Amniotic stem cell (primary cell): Measurements from ENCODE around the gene DAPK3.
"Not testable (repeated sequence)": the region's sequence is repeated elsewhere in the genome, so short reads cannot be mapped to it uniquely, and the experiment has no call there.

ENCODE experiments used
- DNase-seq: peaks from one replicate; lab custom pipeline; 2025; lab: John Stamatoyannopoulos, UW

DAPK3 gene

DNA sequence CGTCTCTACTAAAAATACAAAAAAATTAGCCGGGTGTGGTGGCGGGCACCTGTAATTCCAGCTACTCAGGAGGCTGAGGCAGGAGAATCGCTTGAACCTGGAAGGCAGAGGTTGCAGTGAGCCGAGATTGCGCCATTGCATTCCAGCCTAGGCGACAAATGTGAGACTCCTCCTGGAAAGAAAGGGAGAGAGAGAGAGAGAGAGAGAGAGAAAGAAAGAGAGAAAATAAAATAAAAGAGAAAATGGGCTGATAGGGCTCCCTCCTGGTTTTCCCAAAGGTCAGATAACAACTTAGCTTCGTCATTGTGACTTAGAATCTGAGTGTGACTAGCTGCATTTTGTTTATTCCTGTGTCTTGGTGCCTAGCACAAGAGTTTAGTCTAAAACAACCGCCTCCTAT is 34.5 kb upstream of the DAPK3 start:
- DNase-seq, result not testable (repeated sequence)

- not testable (repeated sequence) for DNase-seq
Observed at GRCh38 chr19:4000798-4001197, 29.9 kb upstream of the DAPK3 start.

- DNase-seq, result not testable (repeated sequence)
Observed at GRCh38 chr19:3998667-3999412, 27.9 kb upstream of the DAPK3 start.

DNA sequence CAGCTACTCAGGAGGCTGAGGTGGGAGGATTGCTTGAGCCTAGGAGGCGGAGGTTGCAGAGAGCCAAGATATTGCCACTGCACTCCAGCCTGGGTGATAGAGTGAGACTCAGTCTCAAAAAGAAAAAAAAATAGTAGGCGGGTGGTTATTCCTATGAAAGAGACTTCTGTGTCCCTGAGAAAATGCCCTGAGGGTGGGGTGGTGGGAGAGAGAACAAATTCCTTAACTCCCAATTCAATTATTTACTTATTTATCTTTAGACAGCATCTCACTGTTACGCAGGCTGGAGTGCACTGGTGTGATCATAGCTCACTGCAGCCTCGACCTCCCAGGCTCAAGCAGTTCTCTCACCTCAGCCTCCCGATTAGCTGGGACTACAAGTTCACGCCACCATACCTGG is 24.7 kb upstream of the DAPK3 start:
- no peak for DNase-seq

GRCh38 chr19:3990815-3991117 is 19.9 kb upstream of the DAPK3 start:
- no peak for DNase-seq

GRCh38 chr19:3987619-3988371 is 16.9 kb upstream of the DAPK3 start:
- DNase-seq, result peak; percentile 38

DNA sequence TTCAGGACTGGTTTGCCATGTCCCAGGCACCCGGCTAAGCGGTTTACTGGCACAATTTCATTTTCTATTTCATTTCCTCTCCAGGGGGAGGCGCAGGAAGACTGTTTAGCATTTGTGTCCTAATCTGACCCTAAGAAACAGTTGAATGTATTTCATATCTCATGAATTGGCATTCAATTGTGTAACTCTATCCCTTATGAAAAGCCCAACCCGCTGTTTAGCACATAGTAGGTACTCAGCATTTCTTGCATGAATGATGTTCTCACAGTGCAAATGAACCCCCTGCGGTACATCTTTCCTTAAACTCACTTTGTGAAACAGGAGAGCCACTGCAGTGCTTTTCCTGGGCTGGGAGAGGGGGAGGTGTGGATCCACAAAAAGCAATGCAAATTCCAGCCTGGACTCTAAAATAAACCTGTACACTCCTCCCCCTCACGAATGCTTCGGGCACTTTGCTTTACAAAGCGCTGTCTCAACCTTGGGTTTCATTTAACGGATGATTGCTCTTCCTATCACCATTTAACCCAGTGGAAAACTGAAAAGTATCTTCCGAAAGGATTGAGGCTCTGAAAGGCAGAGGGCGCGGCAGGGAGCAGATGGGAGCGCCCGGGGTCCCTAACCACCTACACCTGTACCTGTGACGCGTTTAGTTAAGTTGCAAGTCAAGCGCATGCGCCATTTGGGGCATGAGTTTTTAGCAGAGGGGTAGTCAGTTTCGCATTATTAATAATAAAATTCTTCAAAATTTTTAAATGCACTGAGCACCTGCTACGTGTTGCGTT is 15.6 kb upstream of the DAPK3 start:
- peak; percentile 70 for DNase-seq

DNA sequence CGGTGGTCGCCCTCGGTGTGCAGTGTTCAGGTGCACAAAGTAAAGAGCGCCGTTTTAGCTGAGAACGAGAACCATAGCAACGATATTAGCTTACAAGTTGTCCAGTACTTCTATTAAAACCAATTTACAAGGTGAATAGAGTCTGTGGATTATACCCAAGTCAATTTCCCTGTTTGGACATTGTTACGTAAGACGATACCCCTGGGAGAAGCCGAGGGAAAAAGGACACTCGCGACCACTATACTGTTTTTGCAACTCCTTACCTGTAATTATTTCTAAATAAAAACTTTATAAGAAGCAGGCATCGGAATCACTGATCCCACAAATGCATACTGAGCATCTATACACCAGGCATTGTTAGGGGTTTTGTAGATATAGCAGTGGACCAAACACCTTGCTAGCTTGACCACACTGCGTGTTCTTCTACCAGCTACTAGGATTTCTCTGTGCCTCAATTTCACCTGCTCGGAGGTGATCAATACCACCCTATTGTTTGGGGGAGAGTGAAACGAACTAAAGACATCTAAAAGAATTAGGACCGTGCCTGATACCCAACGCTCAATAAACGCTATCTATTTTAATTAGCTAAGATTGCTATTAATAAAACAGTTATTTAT is 14.9 kb upstream of the DAPK3 start:
- no peak for DNase-seq

DNA sequence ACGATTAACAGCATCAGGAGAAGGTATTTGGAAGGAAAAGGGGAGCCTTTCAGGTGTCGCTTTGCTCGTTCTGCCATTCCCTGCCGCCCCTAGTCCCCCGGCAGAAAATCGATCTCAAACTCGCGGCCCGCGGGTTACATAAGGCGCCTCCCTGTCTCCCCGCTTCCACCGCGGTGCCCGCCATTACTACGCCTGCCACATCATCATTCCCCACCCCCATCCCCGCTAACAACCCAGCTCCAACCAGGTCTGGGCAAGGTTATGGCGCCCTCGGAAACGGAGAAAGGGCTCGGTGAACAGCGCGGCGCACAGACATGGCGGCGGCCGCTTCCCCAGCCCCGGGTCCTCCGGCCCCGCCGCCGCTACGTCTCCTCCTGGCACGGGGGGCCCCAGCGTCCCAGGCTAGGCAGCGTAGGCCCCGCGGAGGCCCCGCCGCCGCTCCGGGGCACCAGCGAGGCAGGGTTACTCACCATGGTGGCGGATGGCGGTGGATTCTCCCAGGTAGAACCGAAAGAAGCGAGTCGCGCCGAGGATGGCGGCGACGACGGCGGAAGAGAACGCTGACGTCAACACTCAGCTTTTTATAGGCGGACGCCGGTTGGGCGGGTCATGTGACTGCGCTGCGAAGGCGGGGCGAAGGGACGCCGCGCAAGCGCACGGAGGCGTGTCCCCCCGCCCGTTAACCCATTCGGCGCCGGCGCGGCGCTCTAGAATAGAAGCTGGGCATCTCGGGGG is 14.2 kb upstream of the DAPK3 start, which contains the start of gene EEF2:
Gene EEF2, minus strand, starts transcription at position 556 of the 735 bp plus-strand sequence. Its CDS starts 83 bp downstream, at position 473.
- peak; percentile 68 for DNase-seq

DNA sequence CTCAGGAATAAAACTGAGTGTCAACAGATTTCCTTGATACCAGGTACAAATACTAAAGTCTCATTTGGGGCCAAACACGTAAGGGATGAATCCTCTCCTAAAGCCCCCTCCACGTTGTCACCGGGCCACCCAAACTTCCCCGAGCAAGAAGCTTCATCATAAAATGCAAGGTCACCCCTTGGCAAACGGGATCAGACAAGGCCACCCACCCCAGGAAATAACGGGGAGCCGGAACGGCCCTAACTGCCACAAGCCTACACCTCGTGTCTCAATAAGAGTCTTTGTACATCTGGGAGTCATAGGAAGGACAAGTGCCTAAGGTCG is 13.6 kb upstream of the DAPK3 start:
- no peak for DNase-seq

DNA sequence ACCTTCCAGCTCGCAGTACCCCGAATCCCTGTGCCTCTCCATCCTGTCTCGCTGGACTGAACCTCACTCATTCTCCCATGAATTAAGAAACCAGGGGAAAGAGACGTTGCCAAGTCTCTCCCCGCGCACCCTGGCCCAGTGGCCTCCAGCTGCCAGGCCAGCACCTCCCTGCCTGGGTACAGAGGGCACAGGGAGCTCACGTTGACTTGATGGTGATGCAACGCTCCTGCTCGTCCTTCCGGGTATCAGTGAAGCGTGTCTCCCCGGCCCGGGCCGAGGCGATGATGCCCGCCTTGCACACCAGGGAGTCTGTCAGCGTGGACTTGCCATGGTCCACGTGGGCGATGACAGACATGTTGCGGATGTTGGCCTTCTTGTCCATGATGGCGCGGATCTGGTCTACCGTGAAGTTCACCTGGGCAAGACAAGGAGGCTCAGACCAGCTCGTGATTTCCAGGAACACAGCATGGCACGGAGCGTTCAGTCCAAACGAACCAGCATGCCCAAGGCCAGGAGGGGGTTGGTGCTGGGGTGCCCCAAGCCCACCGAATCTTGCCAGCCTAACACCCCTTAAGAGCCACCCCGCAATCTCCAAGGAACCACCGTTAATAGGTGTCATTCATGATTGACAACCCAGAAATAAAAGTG is 13.2 kb upstream of the DAPK3 start:
- DNase-seq, result peak; percentile 27

DNA sequence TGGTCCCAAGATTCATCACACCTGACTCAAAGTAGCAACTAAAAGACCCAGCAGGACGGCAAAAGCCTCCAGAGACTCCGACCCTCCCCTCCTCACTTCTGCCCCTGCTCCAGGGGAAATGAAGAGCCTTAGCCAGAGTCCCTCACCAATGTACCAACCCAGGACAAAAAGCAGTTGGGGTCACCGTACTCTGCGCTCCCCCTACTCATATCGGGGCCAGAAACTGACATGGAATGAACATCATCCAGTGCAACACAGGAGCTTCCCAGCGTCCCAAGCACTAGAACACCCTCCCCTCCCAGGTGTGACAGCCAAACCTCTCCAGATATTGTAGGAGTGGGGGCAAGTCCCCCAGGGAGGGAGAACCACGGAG is 12.6 kb upstream of the DAPK3 start:
- DNase-seq, result no peak

DNA sequence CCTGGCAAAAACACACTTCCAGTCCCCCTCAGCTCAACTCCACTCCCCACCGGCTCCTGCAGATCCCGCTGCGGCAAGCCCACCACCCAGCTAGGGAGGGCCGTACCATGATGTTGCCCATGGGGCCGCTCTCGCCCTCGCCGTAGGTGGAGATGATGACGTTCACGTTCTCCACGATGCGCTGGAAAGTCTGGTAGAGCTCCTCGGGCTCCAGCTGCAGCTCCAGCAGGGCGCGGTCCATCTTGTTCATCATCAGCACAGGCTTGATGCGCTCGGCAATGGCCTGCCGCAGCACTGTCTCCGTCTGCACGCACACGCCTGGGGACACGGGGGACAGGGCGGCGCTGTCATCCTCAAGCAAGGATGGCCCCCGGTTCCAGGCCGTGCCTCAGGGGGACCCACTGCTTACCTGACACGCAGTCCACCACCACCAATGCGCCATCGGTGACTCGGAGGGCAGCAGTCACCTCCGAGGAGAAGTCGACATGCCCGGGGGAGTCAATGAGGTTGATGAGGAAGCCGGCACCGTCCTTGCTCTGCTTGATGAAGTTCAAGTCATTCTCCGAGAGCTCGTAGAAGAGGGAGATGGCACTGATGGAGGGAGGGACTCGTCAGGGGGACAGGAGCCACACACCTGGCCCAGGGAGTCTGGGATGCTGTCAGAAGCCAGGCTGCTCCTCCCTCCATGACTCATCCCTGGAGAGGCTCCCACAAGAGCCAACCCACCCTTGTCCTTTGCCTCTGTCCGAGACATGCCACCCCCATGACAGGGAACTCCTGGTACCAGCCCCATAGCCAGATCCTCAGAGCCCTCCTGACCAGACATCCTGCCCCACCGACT is 12.0 kb upstream of the DAPK3 start:
- peak; percentile 31 for DNase-seq

DNA sequence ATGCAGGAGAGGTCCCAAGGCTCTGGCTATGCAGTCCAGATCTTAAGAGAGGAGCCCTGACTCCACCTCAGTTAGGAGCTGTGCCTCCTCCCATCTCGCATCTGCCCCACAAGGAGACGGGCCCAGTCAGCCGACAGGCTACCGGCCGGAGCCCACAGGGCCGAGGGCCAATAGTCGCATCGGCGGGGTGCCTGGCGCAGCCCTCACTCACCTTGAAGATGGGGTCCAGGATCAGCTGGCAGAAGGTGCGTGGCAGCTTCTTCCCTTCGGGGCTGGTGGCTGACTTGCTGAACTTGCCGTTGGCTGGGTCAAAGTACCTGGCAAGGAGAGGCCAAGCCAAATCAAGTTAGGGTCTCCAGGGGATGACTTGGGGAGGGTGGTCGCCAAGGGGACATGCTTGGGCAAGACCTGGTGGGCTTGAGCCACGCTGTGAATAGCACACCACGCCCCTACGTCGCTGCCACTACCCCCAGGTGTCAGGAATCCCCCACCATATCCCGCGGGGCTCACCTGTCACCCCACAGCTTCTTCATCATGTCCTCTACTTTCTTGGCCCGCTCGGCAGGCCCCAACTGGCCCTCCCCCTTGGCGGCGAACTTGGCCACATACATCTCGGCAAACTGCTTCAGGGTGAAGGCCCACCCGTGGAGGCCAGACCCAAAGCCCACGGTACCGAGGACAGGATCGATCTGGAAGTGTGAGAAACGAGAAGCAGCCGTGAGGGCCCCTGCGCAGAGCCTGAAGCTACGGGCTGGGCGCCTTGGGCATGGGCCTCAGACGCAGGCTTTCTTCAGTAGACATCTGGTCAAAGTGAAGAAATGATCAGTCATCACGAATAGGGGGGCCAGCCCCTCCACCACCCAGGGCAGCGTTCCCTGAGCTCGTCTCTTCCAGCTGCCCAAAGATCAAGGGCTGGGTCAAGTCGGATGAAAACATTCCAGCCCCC is 11.1 kb upstream of the DAPK3 start:
- DNase-seq, result no peak

DNA sequence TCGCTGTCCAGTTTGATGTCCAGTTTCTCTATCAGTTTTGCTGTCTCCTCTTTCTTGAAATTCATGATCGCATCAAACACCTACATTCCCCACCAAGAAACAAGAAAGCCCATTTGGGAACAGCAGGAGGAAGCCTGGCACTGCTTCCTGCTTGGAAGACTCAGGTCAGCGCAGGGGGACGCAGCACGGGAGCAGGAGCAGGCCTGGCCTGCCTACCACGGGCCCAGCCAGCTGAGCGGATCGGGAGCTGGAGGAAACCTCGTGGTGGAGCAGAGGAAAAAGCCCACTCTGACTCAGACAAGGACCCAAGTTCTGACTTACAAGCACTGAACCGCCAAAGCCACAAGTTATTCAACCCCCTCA is 10.5 kb upstream of the DAPK3 start:
- DNase-seq, result no peak

DNA sequence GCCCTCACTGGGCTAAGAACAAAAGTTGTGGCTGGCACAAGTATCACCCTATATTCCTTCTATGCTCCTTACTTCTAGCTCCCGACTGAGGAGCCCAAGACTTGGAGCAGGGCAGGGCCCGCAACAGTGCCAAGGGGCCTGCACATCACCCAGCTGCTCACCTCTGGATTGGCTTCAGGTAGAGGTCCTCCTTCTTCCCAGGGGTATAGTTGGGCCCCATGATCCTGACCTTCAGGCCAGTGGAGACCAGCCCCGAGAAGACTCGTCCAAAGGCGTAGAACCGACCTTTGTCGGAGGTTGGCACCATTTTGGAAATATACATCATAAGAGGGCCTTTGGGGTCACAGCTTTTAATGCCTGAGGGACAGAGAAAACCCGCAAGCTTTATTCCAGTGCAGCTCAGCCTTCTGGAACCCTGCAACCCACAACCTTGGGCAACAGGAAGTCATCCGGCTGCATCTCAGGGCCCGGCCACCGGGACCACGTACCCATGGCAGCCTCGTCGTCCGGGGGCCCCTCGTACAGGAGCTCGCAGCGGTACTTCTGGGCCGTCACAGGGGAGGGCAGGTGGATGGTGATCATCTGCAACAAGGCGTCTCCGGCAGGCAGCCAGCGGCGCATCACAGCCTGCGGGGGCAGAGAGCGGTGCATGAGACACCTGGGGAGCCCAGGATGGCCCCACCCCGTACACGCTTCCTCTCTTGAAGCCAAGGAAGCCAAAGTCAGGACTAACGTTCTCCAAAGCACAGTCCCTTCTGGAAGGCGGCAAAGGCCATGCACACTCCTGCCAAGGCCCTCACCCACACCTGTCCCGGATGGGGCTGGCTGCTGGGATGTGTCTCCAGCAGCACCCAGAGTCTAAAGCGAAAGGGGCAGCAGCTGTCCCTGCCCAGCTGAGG is 9.7 kb upstream of the DAPK3 start:
- DNase-seq, result no peak

- no peak for DNase-seq
Observed at GRCh38 chr19:3979674-3980352, 8.9 kb upstream of the DAPK3 start.

DNA sequence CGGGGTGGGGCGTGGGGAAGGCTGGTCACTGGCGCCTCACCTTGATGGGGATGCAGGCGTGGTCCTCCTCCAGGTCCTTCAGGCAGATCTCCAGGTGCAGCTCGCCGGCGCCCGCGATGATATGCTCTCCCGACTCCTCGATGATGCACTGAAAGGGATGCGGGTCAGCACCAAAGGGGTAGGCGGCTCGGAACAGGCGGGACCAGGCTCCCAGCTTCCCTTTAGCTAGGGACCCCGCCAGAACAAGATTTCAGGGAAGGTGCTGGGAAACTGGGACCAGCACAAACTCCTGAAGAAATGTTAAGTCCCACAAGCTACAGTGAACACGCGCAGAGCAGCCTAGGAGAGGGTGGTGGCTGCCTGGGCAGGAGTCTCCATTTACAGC is 8.4 kb upstream of the DAPK3 start:
- DNase-seq, result no peak
